Spleen (tissue), 3 donors: ENCODE measurements around the gene LMOD2.

Experiments
- POLR2A ChIP-seq, 3 donors: fragments of 450-650 bp; IDR thresholded peaks; one replicate each; pipeline ENCODE4 v1.5.1; 2017; ENCODE audit warnings: antibody characterized with exemption in 3 of 3, mild to moderate bottlenecking in 1 of 3
- POLR2AphosphoS5 ChIP-seq, 3 donors: sonication (generic); formaldehyde crosslinking; IDR thresholded peaks; one replicate each; pipeline ENCODE4 v1.5.1; 2017; ENCODE audit warnings: antibody characterized with exemption in 3 of 3

DNA sequence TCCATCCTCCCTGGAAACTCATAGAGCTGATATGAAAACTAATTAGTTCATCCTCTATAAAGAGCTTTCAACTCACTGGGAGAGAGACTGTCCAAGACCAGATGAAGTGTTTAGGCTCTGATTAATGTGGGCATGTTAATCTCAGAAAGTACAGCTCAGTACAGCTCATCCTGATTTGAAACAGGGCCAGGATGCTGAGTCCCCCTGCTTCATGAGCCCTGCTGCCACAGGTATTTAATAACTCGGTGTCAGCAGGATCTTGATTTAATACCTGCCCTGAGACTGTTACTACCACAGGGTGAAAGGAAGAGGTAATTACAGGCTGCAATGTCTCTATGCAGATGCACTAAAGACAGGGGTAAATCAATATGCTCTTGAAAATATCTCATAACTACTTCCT is 10.8 kb downstream of the LMOD2 start:
- TF ChIP-seq POLR2AphosphoS5 (IDR thresholded peaks at IDR 0.05) (no peak), POLR2A (IDR thresholded peaks at IDR 0.05) (no peak)
